ENCODE results near the gene CLN6. TPM values are rescaled to one million over a fixed set of nuclear protein-coding genes. Genes with fewer than 3 reads are reported as not detected.

CLN6 gene
- 68.7 and 71.9 TPM in 2 replicates for total RNA-seq (2021)
- long read RNA-seq, transcript CLN6-201 (7 exons, 2,243 nt): major isoform, 43 of 68 reads
- long read RNA-seq, partial matches to known transcripts: 14 of 68 reads
- long read RNA-seq, other reads (novel, unspliced or antisense): 3 of 68 reads

GRCh38 chr15:68229386-68230156, at the start of gene CLN6:
Gene CLN6, minus strand, starts transcription at chr15:68229728. Its CDS starts 144 bp downstream, at chr15:68229584.
- H2AK5ac ChIP-seq (ENCODE audit: insufficient read length, low read length): no peak within 1 kb of the TSS
- no peaks in the 10 kb centered on the region for H3K27me3 ChIP-seq (ENCODE audit: insufficient read depth, low read length)
- H3K18ac ChIP-seq (ENCODE audit: insufficient read length, low read depth, low read length): peak within 1 kb of the TSS; percentile 93
- Mint-ChIP-seq H3K27me3 (ENCODE audit: low read depth) (peaks cover 16% of the 10 kb centered on the region), H3K4me1 (peaks cover 35 to 46% of the 10 kb centered on the region in 2 experiments), H3K27ac (peak within 1 kb of the TSS in 2 of 3 experiments; percentile 85 to 95; a peak in 5 of 7 replicates), H3K4me3 (peak within 1 kb of the TSS; percentile 90 to 93), H3K9me3 (peaks cover 0 to 3% of the 10 kb centered on the region in 2 experiments; a peak in 2 of 5 replicates), H3K36me3 (ENCODE audit: insufficient read depth in 1 of 3, low read depth in 3 of 3) (peaks cover 2 to 12% (median 5%) of the 10 kb centered on the region in 3 experiments)
- peaks cover 12% of the 10 kb centered on the region; the same call in 1 of the 2 replicates for H3K4me1 ChIP-seq (ENCODE audit: insufficient read depth, low read length)
- no CpG with 5 or more reads among the region's 82 CpGs for whole genome bisulfite sequencing (ENCODE audit: extremely low coverage, insufficient read length, low lambda C conversion rate)
- H2AFZ ChIP-seq (ENCODE audit: low read length): peak within 1 kb of the TSS; percentile 40
- no peak within 1 kb of the TSS for H2BK120ac ChIP-seq (ENCODE audit: low read depth, low read length, poor library complexity, severe bottlenecking)
- peak within 1 kb of the TSS; percentile 6 for H4K5ac ChIP-seq (ENCODE audit: insufficient read length, low read depth, low read length)
- H4K20me1 ChIP-seq (ENCODE audit: control insufficient read depth, insufficient read depth, insufficient read length): no peaks in the 10 kb centered on the region
- H3T11ph ChIP-seq (ENCODE audit: low read length): no peak within 1 kb of the TSS
- peak within 1 kb of the TSS; percentile 88 for H3K14ac ChIP-seq (ENCODE audit: insufficient read depth, low read length)
- peaks cover 19% of the 10 kb centered on the region; the same call in 1 of the 2 replicates for H3K79me2 ChIP-seq (ENCODE audit: insufficient read depth, low read length)
- no peak within 1 kb of the TSS for H2BK20ac ChIP-seq (ENCODE audit: low read depth, low read length, poor library complexity, severe bottlenecking)
- H2BK12ac ChIP-seq (ENCODE audit: insufficient read length, low read depth, low read length): no peak within 1 kb of the TSS
- no peak within 1 kb of the TSS for H4K8ac ChIP-seq (replicated peaks; ENCODE audit: insufficient read length, low read depth, low read length)
- no peak within 1 kb of the TSS for H2BK5ac ChIP-seq (ENCODE audit: insufficient read length, low read length)
- H3K9me3 ChIP-seq (ENCODE audit: control insufficient read depth, low read depth, low read length): no peaks in the 10 kb centered on the region
- peak within 1 kb of the TSS; percentile 98 for H3K4me2 ChIP-seq (ENCODE audit: insufficient read depth, insufficient read length, low read length)
- peak; percentile 77 for DNase-seq
- no peak within 1 kb of the TSS for H3K27ac ChIP-seq (ENCODE audit: insufficient read length, low read depth, low read length)
- no peak within 1 kb of the TSS; the same call in 1 of the 2 replicates for H3K4ac ChIP-seq (ENCODE audit: low read depth, low read length)
- TF ChIP-seq CTCF (conservative IDR thresholded peaks at IDR 0.05): no peak
- H4K91ac ChIP-seq (ENCODE audit: insufficient read length, low read depth, low read length): no peak within 1 kb of the TSS
- no peak within 1 kb of the TSS for H3K56ac ChIP-seq (ENCODE audit: insufficient read length, low read depth, low read length)
- H3K23ac ChIP-seq (ENCODE audit: insufficient read length, low read depth, low read length): no peak within 1 kb of the TSS
- no peak within 1 kb of the TSS for H2BK15ac ChIP-seq (ENCODE audit: low read depth, low read length)
- H3K9ac ChIP-seq (ENCODE audit: extremely low read depth, insufficient read length, low read length): peak within 1 kb of the TSS; percentile 81
- peaks cover 5% of the 10 kb centered on the region for H3K79me1 ChIP-seq (ENCODE audit: insufficient read depth, low read depth, low read length, poor library complexity, severe bottlenecking)
- peaks cover 16% of the 10 kb centered on the region for H3K23me2 ChIP-seq (ENCODE audit: insufficient read length, low read depth, low read length, poor library complexity, severe bottlenecking)

Measured in H9 (cell line).